Stomach (tissue), 9 donors: ENCODE measurements around the gene SZT2. TPM values are rescaled to one million over a fixed set of nuclear protein-coding genes. Genes with fewer than 3 reads are reported as not detected.

Experiments
- DNase-seq, 2 donors: peaks; one replicate each; pipeline versions ENCODE4 v3.0.0 to v3.0.0-alpha.2; 2013 to 2019
- H3K27ac ChIP-seq, 5 donors: fragments of 200-600 bp in 4 of 5; sonication (generic) in 4 of 5; one replicate each; pipeline ENCODE4 v1.5.1; 2013 to 2019; ENCODE audit warnings: mild to moderate bottlenecking in 1 of 5, moderate library complexity in 1 of 5
- H3K27me3 ChIP-seq, 3 donors: fragments of 200-600 bp; sonication (generic); one replicate each; pipeline ENCODE4 v1.5.1; 2017 to 2019; ENCODE audit warnings: mixed run types in 1 of 3
- H3K36me3 ChIP-seq, 4 donors: fragments of 200-600 bp; sonication (generic); 1 replicate in 3 of 4; 2 replicates in 1 of 4; pipeline ENCODE4 v1.5.1; 2016 to 2019
- H3K4me1 ChIP-seq, 4 donors: fragments of 200-600 bp; sonication (generic); one replicate each; pipeline ENCODE4 v1.5.1; 2016 to 2019
- H3K4me3 ChIP-seq, 4 donors: fragments of 200-600 bp; sonication (generic) in 3 of 4; one replicate each; pipeline ENCODE4 v1.5.1; 2016 to 2019; ENCODE audit warnings: mild to moderate bottlenecking in 1 of 4
- H3K9me3 ChIP-seq, 4 donors: fragments of 200-600 bp; sonication (generic); one replicate each; pipeline ENCODE4 v1.5.1; 2016 to 2019
- EP300 ChIP-seq: sonication (generic); formaldehyde crosslinking; IDR thresholded peaks from one replicate; pipeline ENCODE4 v1.6.1; 2017; ENCODE audit warnings: antibody characterized with exemption
- POLR2A ChIP-seq, 4 donors: fragments of 450-650 bp; IDR thresholded peaks; one replicate each; pipeline ENCODE4 v1.6.1; 2016; ENCODE audit warnings: antibody characterized with exemption in 4 of 4, control low read depth in 2 of 4, mild to moderate bottlenecking in 1 of 4, moderate library complexity in 1 of 4
- POLR2AphosphoS5 ChIP-seq, 3 donors: sonication (generic); formaldehyde crosslinking; IDR thresholded peaks; one replicate each; pipeline ENCODE4 v1.6.1; 2016; ENCODE audit warnings: antibody characterized with exemption in 3 of 3
- WGBS, 5 donors: extraction: QIAGEN DNeasy Blood & Tissue Kit in 3 of 5; methylation state at CpG; one replicate each; pipeline versions ENCODE4 v1.1.5 to v1.1.7; 2013 to 2018; 5-methylcytosine and 5-hydroxymethylcytosine counted together
- intact Hi-C: fragments of 100-400 bp; cut with DNase I; formaldehyde crosslinking; loops from one replicate; pipeline ENCODE4 v1.15.1; 2023; ENCODE audit warnings: low total_unique reads
- polyA plus RNA-seq, 3 donors: library from polyadenylated mRNA; stranded (reverse); fragments of 200-250 nt; gene quantifications; one replicate each; pipeline ENCODE4 v1.2.3, GENCODE V29; 2013
- total RNA-seq, 5 donors: library from RNA; depleted of rRNA; stranded (reverse); fragments of >200 nt; gene quantifications; one replicate each; pipeline versions ENCODE4 v1.1.0 to v1.2.3, GENCODE V29; 2014 to 2016
- TF ChIP-seq, protein P1 (sequence below), 7 experiments: fragments of 450-650 bp in 4 of 7; fragments of 200-600 bp in 3 of 7; sonication (generic) in 3 of 7; IDR thresholded peaks; one replicate each; pipeline ENCODE4 v1.5.1; 2016 to 2019; ENCODE audit warnings: antibody characterized with exemption in 7 of 7, control low read depth in 2 of 7, mild to moderate bottlenecking in 1 of 7
- donor health status: healthy with polysubstance abuse.
- donor health status: Bipolar disorder and iron deficiency.
- donor health status: healthy.

The SZT2 gene
- total and polyA plus RNA-seq, 8 donors = 4.9 to 69.3 (median 52.9) TPM

DNA sequence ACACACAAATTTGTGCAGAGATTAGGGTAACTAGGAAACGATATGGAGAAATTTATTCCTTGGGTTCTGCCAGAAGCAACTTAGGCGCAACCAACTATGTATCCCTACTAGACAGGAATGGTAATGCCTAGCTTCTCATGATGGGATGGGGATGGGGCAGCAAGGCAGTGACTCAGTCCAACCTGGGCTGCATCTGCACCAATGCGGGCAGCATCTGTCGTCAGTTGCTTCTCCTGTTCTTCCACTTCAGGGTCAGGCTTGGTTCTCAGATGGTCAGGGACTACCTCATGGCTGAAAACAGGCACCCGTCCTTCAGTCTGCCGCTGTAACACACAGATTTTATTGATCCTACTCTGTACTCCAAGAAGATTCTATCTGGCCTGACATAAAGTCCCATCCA lies 3.0 kb upstream of the SZT2 start:
- Histone ChIP-seq H3K4me3 (no peak overlapping the region), H3K27me3 (no peaks in the 10 kb centered on the region), H3K36me3 (peaks cover 45 to 61% (median 60%) of the 10 kb centered on the region in 4 donors), H3K4me1 (peaks cover 29 to 56% (median 38%) of the 10 kb centered on the region in 4 donors), H3K27ac (no peak overlapping the region), H3K9me3 (no peaks in the 10 kb centered on the region)
- no peak for TF ChIP-seq POLR2A (IDR thresholded peaks at IDR 0.05)
- intact Hi-C loops = no loop called here
- whole genome bisulfite sequencing, 5 donors = 89 to 97% (median 94%) methylated on average over 6 of the region's 6 CpGs
- DNase-seq = no peak

DNA sequence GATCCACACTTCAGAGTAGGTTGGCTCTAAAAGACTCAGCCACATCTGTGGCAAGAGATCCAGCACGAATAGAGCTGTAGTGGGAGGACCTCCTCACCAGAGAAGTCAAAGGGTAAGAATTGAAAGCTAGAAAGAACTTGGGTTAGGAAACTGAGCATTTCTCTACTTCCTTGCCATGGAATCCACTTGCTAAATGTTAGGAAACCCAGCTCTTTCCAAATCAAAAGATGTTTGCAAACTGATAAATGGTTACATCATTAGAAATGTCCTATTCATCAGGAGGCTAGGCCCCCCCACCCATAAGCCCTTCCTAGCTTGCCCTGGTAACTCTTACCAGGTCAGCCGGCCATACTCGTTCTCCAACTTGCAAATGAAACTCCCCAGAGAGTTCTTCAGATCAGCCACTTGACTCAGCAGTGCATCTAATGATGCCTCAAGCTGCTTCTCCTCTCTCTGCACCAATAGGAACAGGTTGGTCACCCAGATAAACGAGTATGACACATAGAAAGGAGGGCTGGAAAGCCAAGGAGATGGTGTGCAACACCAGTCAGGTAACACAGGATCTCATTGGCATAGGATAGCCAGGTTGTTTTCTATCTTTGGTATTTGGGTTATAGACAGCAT lies 1.6 kb upstream of the SZT2 start:
- Histone ChIP-seq H3K4me1 (peaks cover 22 to 42% (median 34%) of the 10 kb centered on the region in 4 donors), H3K36me3 (peaks cover 44 to 48% (median 46%) of the 10 kb centered on the region in 4 donors), H3K27ac (peak overlapping the region in 2 of 5 donors; percentile 92 to 93), H3K27me3 (no peaks in the 10 kb centered on the region), H3K4me3 (peak overlapping the region in 2 of 4 donors; percentile 79 to 95), H3K9me3 (no peaks in the 10 kb centered on the region)
- DNase-seq = no peak
- no peak for TF ChIP-seq EP300
- TF ChIP-seq, protein P1, sequence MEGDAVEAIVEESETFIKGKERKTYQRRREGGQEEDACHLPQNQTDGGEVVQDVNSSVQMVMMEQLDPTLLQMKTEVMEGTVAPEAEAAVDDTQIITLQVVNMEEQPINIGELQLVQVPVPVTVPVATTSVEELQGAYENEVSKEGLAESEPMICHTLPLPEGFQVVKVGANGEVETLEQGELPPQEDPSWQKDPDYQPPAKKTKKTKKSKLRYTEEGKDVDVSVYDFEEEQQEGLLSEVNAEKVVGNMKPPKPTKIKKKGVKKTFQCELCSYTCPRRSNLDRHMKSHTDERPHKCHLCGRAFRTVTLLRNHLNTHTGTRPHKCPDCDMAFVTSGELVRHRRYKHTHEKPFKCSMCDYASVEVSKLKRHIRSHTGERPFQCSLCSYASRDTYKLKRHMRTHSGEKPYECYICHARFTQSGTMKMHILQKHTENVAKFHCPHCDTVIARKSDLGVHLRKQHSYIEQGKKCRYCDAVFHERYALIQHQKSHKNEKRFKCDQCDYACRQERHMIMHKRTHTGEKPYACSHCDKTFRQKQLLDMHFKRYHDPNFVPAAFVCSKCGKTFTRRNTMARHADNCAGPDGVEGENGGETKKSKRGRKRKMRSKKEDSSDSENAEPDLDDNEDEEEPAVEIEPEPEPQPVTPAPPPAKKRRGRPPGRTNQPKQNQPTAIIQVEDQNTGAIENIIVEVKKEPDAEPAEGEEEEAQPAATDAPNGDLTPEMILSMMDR (IDR thresholded peaks at IDR 0.05) = no peak
- no peak for TF ChIP-seq POLR2AphosphoS5 (IDR thresholded peaks at IDR 0.05)
- no peak for TF ChIP-seq POLR2A (IDR thresholded peaks at IDR 0.05)
- 37 to 55% (median 44%) methylated on average over 4 of the region's 4 CpGs for WGBS, 5 donors
- intact Hi-C loops = no loop called here

DNA sequence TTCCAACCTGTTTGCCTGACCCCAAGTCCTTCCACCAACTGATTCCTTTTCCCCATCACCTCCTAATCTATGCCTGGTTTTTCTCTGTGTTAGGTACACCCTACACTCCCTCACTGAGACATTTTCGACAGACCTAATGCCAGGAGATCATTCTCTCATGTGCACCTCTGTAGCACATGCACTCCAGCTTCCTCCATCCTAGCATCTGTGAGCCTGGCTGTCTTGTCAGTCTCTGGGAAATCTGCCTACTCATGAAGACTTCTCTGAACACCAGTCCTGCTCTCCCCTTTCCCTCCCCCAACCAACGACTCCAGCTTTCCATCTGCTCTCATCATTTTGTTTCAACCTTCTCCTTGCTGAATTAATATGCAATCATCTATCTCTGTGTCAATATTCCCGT lies 1.1 kb upstream of the SZT2 start:
- Histone ChIP-seq H3K4me3 (peak overlapping the region; percentile 79 to 95 (median 92)), H3K27ac (peak overlapping the region in 3 of 5 donors; percentile 91 to 93 (median 92)), H3K9me3 (no peaks in the 10 kb centered on the region), H3K36me3 (peaks cover 39 to 43% (median 41%) of the 10 kb centered on the region in 4 donors), H3K27me3 (no peaks in the 10 kb centered on the region), H3K4me1 (peaks cover 22 to 41% (median 35%) of the 10 kb centered on the region in 4 donors)
- peak in 1 of 2 donors; percentile 9 for DNase-seq
- 31 to 46% (median 33%) methylated on average over 3 of the region's 3 CpGs for WGBS, 5 donors
- intact Hi-C loops = no loop called here
- TF ChIP-seq, protein P1 (IDR thresholded peaks at IDR 0.05) = no peak
- TF ChIP-seq POLR2A (IDR thresholded peaks at IDR 0.05) (no peak), POLR2AphosphoS5 (IDR thresholded peaks at IDR 0.05) (no peak), EP300 (no peak)

DNA sequence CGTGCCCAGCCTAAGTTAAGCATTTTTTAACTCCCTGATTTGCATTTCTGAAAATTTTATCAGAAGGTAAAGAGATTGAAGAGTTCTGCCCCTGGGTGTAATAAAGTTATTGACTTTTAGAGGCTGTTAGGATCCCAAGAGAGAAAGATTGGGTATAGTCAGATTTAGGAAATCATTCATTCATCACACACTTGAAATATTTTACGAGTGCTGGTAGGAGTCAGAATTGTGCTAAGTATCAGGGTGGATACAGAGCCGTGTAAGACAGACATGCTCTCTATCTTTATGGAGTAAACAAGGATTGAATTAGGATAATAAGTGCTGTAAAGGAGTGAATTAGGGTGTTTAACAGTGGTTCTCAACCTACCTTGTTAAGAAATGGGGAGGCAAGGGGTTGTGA lies 3.0 kb downstream of the SZT2 start:
- H3K9me3 ChIP-seq = no peaks in the 10 kb centered on the region
- TF ChIP-seq POLR2AphosphoS5 (IDR thresholded peaks at IDR 0.05) = no peak
- no peak for TF ChIP-seq POLR2A (IDR thresholded peaks at IDR 0.05)
- TF ChIP-seq, protein P1 (IDR thresholded peaks at IDR 0.05) = no peak
- no peak for TF ChIP-seq EP300
- intact Hi-C loops = no loop called here
- WGBS, 5 donors = 65 to 78% (median 72%) methylated on average over 3 of the region's 3 CpGs
- H3K27me3 ChIP-seq = no peaks in the 10 kb centered on the region
- H3K27ac ChIP-seq = no peak overlapping the region
- peaks cover 0 to 23% (median 17%) of the 10 kb centered on the region in 4 donors for H3K36me3 ChIP-seq
- no peak for DNase-seq
- H3K4me3 ChIP-seq = no peak overlapping the region
- H3K4me1 ChIP-seq = peaks cover 22 to 46% (median 32%) of the 10 kb centered on the region in 4 donors

DNA sequence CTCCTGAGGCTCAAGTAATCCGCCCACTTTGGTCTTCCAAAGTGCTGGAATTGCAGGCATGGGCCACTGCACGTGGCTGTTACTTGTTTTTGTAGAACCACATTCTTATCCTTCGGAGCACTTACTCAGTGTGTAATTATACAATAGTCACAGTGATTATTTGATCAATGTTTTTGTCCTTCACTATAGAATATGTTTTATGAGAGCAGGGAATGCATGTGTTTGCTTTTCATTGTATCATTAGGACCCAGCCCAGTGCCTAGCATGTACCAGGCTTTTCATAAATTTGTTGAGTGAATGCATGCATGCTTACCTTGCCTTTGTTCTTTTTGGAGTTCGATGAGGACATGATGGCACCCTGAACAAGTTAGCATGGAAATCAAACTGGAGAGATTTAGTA lies 5.8 kb downstream of the SZT2 start:
- H3K27me3 ChIP-seq = no peaks in the 10 kb centered on the region
- no peak overlapping the region for H3K27ac ChIP-seq
- 63 to 82% (median 67%) methylated on average over 4 of the region's 4 CpGs for WGBS, 5 donors
- intact Hi-C loops = no loop called here
- no peak overlapping the region for H3K4me3 ChIP-seq
- no peak for DNase-seq
- H3K36me3 ChIP-seq = peaks cover 0 to 29% (median 19%) of the 10 kb centered on the region in 4 donors
- TF ChIP-seq POLR2A (IDR thresholded peaks at IDR 0.05) = no peak
- H3K4me1 ChIP-seq = peaks cover 5 to 27% (median 12%) of the 10 kb centered on the region in 4 donors
- no peaks in the 10 kb centered on the region for H3K9me3 ChIP-seq
